Stimulated activated CD4-positive, alpha-beta T cell treated with anti-CD3 and anti-CD28 coated beads, Interleukin-1b, Interleukin-23, amount 100 ng/mL, for 1 hour (primary cell): Measurements from ENCODE around the gene NBR1.
"Not testable (repeated sequence)": the region's sequence is repeated elsewhere in the genome, so short reads cannot be mapped to it uniquely, and the experiment has no call there.

ENCODE experiments used
- DNase-seq, 2 donors: peaks; one replicate each; pipeline ENCODE4 v3.0.0-alpha.2; 2020; ENCODE audit warnings: low read depth in 2 of 2

NBR1 gene

DNA sequence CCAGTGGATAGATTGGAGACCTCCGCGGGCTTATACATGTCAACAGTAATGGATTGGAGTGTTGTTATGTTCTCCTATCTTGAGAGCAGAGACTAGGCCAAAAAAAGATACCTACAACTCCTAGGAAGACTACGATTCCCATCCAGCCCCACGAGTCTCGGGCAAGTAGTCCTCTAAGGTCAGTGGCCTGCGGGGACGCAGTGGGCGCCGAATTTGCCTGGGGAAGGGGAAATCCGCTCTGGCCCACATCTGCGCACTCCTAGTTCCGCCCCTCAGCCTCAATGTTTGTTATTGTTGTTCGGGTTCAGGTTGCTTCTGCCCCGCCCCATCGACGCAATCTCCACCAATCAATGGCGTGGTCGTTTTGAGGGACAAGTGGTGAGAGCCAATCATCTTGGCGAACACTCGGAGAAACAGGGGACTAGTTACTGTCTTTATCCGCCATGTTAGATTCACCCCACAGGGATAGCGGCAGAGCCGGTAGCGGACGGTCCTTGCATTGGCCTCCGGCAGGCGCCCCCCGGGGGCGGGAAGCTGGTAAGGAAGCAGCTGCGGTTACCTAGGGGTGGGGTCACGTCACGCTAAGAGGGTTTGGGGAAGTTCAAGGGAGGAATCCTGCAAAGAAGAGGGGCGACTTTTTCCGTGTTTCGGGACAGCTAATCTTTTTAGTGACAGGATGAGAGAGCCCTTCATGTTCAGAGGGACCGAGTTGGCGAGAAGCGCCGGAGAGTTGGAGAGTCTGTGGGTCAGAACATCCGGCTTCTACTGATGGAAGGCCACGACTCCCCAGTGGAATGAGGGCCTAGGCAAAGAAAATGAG, at the start of gene NBR1:
Gene NBR1 (plus strand): TSS at position 449 of the 820 bp plus-strand sequence. CDS start 4,586 bp downstream, outside the sequence.
- DNase-seq = peak; percentile 79 to 87

DNA sequence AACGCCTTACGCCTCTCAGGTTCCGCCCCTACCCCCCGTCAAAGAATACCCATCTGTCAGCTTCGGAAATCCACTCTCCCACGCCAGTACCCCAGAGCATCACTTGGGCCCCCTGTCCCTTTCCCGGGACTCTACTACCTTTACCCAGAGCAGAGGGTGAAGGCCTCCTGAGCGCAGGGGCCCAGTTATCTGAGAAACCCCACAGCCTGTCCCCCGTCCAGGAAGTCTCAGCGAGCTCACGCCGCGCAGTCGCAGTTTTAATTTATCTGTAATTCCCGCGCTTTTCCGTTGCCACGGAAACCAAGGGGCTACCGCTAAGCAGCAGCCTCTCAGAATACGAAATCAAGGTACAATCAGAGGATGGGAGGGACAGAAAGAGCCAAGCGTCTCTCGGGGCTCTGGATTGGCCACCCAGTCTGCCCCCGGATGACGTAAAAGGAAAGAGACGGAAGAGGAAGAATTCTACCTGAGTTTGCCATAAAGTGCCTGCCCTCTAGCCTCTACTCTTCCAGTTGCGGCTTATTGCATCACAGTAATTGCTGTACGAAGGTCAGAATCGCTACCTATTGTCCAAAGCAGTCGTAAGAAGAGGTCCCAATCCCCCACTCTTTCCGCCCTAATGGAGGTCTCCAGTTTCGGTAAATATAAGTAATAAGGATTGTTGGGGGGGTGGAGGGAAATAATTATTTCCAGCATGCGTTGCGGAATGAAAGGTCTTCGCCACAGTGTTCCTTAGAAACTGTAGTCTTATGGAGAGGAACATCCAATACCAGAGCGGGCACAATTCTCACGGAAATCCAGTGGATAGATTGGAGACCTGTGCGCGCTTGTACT, 45.7 kb upstream of the NBR1 start, which contains the start of gene BRCA1:
Gene BRCA1 (minus strand): TSS at position 232 of the 834 bp plus-strand sequence. CDS start 1,268 bp downstream, outside the sequence.
- DNase-seq = peak; percentile 79 to 81

DNA sequence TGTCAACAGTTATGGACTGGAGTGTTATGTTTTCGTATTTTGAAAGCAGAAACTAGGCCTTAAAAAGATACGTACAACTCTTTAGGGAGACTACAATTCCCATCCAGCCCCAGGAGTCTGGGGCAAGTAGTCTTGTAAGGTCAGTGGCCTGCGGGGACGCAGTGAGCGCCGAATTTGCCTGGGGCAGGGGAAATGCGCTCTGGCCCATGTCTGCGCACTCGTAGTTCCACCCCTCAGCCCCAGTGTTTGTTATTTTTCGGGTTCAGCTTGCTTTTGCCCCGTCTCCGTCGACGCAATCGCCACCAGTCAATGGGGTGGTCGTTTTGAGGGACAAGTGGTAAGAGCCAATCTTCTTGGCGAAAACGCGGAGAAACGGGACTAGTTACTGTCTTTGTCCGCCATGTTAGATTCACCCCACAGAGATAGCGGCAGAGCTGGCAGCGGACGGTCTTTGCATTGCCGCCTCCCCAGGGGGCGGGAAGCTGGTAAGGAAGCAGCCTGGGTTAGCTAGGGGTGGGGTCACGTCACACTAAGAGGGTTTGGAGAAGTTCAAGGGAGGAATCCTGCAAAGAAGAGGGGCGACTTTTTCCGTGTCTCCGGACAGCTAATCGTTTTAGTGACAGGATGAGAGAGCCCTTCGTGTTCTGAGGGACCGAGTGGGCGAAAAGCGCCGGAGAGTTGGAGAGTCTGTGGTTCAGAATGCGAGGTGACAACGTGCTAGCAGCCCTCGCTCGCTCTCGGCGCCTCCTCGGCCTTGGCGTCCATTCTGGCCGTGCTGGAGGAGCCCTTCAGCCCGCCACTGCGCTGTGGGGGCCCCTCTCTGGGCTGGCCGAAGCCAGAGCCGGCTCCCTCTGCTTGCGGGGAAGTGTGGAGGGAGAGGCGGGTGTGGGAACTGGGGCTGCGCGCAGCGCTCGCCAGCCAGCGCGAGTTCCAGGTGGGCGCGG, 44.8 kb upstream of the NBR1 start:
- no peak for DNase-seq

GRCh38 chr17:43126911-43127290, 44.1 kb upstream of the NBR1 start:
- DNase-seq = no peak

DNA sequence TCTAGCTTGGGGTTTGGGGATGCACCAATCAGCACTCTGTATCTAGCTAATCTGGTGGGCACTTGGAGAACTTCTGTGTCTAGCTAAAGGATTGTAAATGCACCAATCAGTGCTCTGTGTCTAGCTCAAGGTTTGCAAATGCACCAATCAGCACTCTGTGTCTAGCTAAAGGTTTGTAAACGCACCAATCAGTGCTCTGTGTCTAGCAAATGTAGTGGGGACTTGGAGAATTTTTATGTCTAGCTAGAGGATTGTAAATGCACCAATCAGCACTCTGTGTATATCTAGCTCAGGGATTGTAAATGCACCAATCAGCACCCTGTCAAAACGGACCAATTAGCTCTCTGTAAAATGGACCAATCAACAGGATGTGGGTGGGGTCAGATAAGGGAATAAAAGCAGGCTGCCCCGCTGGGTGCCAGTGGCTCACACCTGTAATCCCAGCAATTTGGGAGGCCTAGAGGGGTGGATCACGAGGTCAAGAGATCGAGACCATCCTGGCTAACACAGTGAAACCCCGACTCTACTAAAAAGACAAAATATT, 43.6 kb upstream of the NBR1 start:
- DNase-seq = not testable (repeated sequence)

DNA sequence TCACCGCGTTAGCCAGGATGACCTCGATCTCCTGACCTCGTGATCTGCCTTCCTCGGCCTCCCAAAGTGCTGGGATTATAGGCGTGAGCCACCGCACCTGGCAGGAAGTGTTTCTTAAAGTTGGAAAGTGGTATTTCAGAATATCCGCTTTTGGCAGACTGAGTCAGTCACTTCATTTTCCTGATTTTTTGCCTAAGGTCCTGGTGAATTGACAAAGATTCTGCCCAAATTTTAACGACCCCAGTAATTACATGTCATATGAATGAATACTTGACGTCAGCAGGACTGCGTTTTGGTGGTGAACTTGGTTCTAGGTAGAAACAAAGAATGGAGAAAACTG, 41.4 kb upstream of the NBR1 start:
- no peak for DNase-seq

- no peak for DNase-seq
Observed at GRCh38 chr17:43132117-43132516, 38.9 kb upstream of the NBR1 start.

GRCh38 chr17:43133439-43133838, 37.6 kb upstream of the NBR1 start:
- DNase-seq = not testable (repeated sequence)

GRCh38 chr17:43134774-43135453, 36.1 kb upstream of the NBR1 start:
- no peak for DNase-seq

DNA sequence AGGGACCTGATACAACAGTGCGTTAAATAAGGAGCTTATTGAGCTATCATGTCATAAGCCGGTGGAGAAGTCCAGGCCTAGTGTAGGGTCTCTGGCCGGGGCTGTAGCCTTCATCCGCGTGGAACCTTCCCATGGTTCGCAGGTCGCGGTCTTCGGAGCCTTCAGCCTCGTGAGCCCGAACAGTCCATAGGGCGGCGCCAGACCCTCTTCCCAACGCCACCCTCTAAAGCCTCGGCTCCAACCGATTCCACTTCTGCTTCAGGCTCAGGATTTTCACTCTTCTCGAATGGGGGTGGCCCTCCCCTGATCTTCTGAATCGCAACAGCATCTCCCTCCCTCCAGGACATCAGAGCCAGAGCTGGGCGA, 35.6 kb upstream of the NBR1 start:
- DNase-seq = no peak

DNA sequence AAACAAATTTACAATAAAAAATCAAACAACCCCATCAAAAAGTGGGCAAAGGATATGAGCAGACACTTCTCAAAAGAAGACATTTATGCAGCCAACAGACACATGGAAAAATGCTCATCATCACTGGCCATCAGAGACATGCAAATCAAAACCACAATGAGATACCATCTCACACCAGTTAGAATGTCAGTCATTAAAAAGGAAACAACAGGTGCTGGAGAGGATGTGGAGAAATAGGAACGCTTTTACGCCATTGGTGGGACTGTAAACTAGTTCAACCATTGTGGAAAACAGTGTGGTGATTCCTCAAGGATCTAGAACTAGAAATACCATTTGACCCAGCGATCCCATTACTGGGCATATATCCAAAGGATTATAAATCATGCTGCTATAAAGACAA, 34.4 kb upstream of the NBR1 start:
- not testable (repeated sequence) for DNase-seq

GRCh38 chr17:43138531-43138930, 32.5 kb upstream of the NBR1 start:
- not testable (repeated sequence) for DNase-seq

DNA sequence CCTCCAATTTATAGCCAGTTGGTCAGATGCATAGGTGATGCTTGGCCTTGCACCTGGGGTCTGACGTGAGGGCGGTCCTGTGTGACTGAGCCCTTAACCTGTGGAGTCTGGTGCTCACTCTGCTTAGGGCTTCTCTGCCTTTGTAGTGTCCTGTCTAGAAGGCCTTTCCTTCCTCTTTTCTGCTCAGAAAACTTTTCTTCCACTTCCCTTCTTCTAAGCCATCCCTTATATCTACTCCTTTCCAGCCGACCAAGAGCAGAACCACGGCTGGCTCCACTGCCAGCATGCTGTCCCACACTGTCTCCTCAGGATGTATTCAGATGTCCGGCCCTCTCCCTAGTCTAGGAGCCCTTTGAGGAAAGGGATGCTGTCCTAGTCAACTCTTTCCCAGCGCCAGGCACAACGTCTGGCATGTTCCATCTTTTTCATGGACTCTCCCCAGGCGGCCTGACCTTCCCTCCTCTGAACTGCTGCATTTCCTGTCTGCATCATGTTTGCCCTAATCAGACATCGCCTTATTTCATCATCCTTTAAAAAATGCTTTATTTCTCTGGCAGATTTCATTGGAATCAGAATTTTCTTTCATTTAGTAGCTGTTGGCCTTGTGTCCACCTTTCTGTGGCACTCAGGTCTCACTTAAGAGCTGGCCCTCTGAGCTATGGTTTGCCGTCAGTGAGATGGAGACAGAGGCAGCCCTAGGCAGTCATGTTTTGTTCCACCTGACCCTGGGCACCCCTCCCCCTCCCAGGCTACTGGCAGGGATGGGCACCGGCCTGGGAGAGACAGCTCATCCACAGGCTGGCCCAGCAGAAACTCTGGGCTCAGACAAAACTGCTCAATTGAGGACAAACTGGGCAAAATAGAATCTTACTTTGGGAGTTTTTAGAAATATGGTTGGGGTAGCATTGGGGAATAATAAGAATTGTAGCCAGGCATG, 30.4 kb upstream of the NBR1 start:
- DNase-seq = no peak

DNA sequence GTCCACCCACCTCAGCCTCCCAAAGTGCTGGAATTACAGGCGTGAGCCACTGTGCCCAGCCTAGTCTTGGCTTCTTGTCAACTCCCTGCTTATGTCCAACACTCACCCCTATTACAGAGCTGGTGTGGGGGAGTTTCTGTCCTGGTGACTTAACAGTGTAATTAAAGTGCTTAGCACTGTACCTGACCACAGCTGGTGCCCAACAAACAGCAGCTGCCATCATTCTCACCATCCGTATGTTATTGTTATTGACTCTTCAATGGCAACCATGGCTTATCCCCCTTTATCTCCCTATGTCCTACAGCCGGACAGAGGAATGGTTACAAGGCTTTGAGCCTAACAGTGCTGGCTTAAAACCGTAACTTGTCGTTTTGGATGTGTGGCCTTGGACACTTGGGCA, 28.9 kb upstream of the NBR1 start:
- DNase-seq = no peak

DNA sequence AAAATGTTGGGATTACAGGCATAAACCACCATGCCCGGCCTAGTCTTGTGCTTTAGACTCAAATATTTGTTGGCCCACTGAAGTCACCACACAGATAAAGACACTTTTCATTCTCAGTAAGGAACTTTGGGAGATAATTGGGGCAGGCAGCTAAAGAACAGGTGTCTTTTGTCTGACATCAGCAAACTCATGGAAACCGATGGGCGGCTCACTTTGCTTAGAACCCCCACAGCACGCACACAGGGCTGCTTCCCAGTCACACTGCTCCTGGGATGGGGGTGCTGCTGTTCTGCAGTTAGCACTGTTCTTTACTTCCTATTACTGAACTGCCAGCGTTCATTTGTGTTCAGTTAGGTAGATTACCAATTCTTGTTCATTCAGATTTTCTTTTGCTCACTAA, 27.8 kb upstream of the NBR1 start:
- no peak for DNase-seq

DNA sequence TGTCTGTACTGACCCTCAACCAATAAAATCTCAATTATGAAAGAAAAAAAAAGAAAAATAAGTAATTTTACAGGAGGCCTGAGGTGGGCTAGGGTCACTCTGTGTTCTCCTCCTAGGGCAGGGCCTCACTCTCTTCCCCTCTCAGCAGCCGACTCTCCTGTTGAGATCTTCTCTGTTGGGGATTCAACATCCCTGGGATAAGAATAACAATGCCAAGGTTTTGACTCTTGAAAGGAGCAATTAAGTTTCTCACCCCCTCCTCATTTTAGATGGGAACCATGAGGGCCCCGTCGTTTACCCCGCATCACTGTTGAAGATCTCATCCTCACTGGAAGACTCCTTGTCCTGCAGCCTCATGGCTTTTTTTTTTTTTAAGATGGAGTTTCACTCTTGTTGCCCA, 24.4 kb upstream of the NBR1 start:
- no peak for DNase-seq

DNA sequence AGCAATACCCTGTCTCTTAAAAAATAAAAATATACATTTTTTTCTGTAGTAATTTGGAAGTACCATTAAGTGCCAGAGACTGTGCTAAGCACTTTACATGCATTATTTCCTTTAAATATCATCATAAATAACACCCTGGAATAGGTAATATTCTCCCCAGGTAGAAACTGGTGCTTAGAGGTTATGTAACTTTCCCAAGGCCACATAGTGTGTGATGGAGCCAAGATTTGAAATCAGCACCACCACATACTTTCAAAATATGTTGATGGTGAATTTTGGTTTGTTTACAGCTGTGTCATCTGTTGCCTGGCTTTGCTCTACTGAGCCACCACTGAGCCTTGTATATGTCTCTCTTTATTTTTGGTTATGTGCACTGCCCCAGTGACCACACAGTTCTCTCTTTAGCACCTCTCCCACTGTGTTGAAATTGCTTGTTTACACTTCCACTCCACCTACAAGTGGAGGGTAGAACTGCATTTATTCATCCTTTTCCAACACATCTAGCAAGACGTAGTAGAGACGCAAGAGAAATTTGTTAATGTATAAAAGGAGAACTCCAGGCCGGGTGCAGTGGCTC, 19.0 kb upstream of the NBR1 start:
- no peak for DNase-seq

DNA sequence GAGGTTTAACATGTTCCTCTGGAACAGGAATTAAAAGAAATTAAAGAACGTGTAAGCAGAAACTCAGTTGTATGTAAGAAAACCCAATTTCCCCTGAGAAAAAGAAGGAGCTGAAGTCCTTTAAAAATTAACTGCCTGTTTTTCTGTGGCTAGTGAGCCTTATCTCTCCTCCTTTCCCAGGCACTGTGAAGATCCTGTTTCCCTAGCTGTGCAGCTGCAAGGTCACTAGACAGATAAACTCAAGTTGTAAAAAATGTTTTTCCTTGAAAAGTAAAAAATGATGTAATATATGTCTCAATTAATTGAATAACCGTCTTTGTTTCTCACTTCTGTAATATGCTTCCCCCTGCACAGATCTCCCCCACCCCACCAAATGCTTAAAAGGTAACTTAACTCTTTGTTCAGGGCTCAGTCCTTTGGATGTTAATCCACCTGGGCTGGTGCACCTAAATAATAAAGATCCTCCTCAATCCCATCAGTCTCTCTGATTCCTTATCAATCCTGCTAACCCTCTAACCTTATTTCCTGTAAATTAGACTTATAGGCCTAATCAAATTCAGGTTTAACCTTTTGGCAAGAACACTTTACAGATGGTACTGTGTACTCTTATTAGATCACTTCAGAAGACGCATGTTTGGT, 17.7 kb upstream of the NBR1 start:
- DNase-seq = not testable (repeated sequence)

- no peak for DNase-seq
Observed at GRCh38 chr17:43155666-43156065, 15.3 kb upstream of the NBR1 start.
